NCI-H748 treated with DMSO at 0.1 percent for 48 hours (cell line): ENCODE data around the gene PCDHA8.
"Not testable (repeated sequence)": the region's sequence is repeated elsewhere in the genome, so short reads cannot be mapped to it uniquely, and the experiment has no call there.

ENCODE experiments used
- DNase-seq: peaks from one replicate; lab custom pipeline; 2025; lab: John Stamatoyannopoulos, UW

Gene PCDHA8

DNA sequence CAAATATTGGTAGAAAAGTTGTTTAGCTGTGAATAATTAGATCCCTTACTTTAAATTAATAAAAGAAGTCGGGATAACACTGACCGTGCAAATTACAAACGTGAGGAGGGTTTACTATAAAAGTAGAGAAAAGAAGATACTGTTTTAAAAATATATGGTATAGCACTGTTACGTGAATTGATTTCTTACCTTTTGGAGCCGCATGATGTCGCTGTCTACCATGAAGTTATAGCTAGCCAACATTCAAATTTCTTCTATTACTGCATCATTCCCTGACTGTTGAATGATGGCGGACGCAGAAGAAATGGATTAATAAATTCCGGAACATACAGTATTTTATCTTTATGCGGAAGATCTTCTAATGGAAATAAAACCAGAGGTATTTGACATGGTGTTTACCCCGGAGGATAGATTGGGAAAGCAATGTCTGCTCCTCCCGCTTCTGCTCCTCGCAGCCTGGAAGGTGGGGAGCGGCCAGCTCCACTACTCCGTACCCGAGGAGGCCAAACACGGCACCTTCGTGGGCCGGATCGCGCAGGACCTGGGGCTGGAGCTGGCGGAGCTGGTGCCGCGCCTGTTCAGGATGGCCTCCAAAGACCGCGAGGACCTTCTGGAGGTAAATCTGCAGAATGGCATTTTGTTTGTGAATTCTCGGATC is 13.2 kb upstream of the PCDHA8 start, which contains the start of gene PCDHA6:
Gene PCDHA6, plus strand, starts transcription at position 257 of the 658 bp plus-strand sequence. Its CDS starts 132 bp downstream, at position 389.
- no peak for DNase-seq

DNA sequence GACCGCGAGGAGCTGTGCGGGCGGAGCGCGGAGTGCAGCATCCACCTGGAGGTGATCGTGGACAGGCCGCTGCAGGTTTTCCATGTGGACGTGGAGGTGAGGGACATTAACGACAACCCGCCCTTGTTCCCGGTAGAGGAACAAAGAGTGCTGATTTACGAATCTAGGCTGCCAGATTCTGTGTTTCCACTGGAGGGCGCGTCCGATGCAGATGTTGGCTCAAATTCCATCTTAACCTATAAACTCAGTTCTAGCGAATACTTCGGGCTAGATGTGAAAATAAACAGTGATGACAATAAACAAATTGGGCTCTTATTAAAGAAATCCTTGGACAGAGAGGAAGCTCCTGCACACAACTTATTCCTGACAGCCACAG is 12.6 kb upstream of the PCDHA8 start:
- no peak for DNase-seq

DNA sequence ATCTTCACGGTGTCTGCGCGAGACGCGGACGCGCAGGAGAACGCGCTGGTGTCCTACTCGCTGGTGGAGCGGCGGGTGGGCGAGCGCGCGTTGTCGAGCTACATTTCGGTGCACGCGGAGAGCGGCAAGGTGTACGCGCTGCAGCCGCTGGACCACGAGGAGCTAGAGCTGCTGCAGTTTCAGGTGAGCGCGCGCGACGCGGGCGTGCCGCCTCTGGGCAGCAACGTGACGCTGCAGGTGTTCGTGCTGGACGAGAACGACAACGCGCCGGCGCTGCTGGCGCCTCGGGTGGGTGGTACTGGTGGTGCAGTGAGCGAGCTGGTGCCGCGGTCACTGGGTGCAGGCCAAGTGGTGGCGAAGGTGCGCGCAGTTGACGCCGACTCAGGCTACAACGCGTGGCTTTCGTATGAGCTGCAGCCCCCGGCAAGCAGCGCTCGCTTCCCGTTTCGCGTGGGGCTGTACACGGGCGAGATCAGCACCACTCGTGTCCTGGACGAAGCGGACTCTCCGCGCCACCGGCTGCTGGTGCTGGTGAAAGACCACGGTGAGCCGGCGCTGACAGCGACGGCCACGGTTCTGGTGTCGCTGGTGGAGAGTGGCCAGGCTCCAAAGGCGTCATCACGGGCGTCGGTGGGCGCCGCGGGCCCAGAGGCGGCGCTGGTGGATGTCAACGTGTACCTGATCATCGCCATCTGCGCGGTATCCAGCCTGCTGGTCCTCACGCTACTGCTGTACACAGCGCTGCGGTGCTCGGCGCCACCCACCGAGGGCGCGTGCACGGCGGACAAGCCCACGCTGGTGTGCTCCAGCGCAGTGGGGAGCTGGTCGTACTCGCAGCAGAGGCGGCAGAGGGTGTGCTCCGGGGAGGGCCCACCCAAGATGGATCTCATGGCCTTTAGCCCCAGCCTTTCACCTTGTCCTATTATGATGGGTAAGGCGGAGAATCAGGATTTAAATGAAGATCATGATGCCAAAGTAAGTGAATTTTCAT is 11.2 kb upstream of the PCDHA8 start:
- DNase-seq: not testable (repeated sequence)

DNA sequence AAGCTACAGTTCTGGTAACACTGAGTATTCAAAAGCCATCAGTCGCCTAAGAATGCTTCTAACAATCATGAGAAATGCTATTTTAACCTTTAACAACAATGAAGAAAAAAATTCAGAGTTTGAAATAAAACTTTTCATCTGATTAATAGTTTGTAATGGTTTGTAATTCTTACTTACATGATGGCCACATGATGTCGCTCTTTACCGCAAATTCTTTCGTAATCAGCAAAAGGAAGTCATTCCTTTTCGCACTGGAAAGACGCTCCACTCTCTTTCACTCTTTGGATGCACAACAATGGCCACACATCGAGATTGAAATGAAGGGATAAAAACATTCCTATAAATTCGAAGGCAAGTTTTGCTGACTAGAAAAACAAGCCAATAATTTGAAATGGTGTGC is 7.0 kb upstream of the PCDHA8 start, which contains the start of gene PCDHA7:
Gene PCDHA7, plus strand, starts transcription at position 277 of the 400 bp plus-strand sequence. Its CDS starts 115 bp downstream, at position 392.
- DNase-seq: no peak

DNA sequence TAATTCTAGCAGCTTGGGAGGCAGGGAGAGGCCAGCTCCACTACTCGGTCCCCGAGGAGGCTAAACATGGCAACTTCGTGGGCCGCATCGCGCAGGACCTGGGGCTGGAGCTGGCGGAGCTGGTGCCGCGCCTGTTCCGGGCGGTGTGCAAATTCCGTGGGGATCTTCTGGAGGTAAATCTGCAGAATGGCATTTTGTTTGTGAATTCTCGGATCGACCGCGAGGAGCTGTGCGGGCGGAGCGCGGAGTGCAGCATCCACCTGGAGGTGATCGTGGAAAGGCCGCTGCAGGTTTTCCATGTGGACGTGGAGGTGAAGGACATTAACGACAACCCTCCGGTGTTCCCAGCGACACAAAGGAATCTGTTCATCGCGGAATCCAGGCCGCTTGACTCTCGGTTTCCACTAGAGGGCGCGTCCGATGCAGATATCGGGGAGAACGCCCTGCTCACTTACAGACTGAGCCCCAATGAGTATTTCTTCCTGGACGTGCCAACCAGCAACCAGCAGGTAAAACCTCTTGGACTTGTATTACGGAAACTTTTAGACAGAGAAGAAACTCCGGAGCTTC is 6.5 kb upstream of the PCDHA8 start:
- DNase-seq: not testable (repeated sequence)

DNA sequence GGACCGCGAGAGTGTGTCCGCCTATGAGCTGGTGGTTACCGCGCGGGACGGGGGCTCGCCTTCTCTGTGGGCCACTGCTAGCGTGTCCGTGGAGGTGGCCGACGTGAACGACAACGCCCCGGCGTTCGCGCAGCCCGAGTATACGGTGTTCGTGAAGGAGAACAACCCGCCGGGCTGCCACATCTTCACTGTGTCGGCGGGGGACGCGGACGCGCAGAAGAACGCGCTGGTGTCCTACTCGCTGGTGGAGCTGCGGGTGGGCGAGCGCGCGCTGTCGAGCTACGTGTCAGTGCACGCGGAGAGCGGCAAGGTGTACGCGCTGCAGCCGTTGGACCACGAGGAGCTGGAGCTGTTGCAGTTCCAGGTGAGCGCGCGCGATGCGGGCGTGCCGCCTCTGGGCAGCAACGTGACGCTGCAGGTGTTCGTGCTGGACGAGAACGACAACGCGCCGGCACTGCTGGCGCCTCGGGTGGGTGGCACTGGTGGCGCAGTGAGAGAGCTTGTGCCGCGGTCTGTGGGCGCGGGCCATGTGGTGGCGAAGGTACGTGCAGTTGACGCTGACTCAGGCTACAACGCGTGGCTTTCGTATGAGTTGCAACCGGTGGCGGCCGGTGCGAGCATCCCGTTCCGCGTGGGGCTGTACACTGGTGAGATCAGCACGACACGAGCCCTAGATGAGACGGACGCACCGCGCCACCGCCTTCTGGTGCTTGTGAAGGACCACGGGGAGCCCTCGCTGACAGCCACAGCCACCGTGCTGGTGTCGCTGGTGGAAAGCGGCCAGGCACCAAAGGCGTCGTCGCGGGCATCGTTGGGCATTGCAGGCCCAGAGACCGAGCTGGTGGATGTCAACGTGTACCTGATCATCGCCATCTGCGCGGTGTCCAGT is 5.1 kb upstream of the PCDHA8 start:
- DNase-seq: no peak

DNA sequence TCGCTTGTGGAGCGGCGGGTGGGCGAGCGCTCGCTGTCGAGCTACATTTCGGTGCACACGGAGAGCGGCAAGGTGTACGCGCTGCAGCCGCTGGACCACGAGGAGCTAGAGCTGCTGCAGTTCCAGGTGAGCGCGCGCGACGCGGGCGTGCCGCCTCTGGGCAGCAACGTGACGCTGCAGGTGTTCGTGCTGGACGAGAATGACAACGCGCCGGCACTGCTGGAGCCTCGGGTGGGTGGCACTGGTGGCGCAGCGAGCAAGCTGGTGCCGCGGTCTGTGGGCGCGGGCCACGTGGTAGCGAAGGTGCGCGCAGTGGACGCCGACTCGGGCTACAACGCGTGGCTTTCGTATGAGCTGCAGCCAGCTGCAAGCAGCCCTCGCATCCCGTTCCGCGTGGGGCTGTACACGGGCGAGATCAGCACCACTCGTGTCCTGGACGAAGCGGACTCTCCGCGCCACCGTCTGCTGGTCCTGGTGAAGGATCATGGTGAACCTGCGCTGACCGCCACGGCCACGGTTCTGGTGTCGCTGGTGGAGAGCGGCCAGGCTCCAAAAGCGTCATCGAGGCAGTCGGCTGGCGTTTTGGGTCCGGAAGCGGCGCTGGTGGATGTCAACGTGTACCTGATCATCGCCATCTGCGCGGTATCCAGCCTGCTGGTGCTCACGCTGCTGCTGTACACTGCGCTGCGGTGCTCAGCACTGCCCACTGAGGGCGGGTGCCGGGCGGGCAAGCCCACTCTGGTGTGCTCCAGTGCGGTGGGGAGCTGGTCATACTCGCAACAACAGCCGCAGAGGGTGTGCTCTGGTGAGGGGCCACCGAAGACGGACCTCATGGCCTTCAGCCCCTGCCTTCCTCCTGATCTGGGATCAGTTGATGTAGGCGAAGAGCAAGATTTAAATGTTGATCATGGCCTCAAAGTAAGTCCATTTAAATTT is 2.1 kb downstream of the PCDHA8 start:
- no peak for DNase-seq

DNA sequence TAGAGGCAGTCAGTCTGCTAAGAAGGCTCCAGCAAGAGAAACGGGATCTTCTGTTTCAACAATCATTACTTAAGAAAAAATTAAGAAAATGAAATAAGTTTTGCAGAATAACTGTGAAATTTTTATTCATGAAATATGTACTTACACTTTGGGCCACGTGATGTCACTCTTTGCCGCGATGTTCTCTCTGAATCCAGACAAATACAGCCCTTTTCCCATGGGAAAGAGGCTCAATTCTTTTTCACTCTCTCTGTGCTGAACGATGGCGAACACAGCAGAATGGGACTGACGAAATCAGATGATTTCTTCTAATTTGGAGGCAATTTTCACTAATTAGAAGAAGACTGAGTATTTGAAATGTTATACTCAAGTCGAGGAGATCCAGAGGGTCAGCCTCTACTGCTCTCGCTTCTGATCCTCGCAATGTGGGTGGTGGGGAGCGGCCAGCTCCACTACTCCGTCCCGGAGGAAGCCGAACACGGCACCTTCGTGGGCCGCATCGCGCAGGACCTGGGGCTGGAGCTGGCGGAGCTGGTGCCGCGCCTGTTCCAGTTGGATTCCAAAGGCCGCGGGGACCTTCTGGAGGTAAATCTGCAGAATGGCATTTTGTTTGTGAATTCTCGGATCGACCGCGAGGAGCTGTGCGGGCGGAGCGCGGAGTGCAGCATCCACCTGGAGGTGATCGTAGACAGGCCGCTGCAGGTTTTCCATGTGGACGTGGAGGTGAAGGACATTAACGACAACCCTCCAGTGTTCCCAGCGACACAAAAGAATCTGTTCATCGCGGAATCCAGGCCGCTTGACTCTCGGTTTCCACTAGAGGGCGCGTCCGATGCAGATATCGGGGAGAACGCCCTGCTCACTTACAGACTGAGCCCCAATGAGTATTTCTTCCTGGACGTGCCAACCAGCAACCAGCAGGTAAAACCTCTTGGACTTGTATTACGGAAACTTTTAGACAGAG is 7.4 kb downstream of the PCDHA8 start, which contains the start of gene PCDHA9:
Gene PCDHA9, plus strand, starts transcription at position 244 of the 964 bp plus-strand sequence. Its CDS starts 114 bp downstream, at position 358.
- DNase-seq: not testable (repeated sequence)

DNA sequence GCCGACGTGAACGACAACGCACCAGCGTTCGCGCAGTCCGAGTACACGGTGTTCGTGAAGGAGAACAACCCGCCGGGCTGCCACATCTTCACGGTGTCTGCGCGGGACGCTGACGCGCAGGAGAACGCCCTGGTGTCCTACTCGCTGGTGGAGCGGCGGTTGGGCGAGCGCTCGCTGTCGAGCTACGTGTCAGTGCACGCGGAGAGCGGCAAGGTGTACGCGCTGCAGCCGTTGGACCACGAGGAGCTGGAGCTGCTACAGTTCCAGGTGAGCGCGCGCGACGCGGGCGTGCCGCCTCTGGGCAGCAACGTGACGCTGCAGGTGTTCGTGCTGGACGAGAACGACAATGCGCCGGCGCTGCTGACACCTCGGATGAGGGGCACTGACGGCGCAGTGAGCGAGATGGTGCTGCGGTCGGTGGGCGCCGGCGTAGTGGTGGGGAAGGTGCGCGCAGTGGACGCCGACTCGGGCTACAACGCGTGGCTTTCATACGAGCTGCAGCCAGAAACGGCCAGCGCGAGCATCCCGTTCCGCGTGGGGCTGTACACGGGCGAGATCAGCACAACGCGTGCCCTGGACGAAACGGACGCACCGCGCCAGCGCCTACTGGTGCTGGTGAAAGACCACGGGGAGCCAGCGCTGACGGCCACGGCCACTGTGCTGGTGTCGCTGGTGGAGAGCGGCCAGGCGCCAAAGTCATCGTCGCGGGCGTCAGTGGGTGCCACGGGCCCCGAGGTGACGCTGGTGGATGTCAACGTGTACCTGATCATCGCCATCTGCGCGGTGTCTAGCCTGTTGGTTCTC is 9.0 kb downstream of the PCDHA8 start:
- DNase-seq: not testable (repeated sequence)

DNA sequence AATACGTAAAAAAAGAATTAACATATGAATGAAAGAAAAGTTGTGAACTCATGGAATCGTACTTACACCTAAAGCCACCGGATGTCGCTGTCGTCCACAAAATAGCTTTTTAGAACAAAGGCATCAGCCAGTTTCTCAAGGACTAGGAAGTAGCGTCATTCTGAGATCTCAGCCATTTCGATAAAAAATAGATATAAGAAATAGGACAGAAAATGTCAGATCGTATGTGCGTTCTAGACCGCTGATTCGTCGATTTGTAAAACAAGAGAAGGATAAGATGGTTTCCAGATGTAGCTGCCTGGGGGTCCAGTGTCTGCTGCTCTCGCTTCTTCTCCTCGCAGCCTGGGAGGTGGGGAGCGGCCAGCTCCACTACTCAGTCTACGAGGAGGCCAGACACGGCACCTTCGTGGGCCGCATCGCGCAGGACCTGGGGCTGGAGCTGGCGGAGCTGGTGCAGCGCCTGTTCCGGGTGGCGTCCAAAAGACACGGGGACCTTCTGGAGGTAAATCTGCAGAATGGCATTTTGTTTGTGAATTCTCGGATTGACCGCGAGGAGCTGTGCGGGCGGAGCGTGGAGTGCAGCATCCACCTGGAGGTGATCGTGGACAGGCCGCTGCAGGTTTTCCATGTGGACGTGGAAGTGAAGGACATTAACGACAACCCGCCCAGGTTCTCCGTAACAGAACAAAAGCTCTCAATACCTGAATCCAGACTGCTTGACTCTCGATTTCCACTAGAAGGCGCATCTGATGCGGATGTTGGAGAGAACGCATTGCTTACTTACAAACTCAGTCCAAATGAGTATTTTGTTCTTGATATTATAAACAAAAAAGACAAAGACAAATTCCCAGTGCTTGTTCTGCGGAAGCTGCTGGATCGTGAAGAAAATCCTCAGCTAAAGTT is 15.0 kb downstream of the PCDHA8 start, which contains the start of gene PCDHA10:
Gene PCDHA10, plus strand, starts transcription at position 126 of the 903 bp plus-strand sequence. Its CDS starts 152 bp downstream, at position 278.
- no peak for DNase-seq

DNA sequence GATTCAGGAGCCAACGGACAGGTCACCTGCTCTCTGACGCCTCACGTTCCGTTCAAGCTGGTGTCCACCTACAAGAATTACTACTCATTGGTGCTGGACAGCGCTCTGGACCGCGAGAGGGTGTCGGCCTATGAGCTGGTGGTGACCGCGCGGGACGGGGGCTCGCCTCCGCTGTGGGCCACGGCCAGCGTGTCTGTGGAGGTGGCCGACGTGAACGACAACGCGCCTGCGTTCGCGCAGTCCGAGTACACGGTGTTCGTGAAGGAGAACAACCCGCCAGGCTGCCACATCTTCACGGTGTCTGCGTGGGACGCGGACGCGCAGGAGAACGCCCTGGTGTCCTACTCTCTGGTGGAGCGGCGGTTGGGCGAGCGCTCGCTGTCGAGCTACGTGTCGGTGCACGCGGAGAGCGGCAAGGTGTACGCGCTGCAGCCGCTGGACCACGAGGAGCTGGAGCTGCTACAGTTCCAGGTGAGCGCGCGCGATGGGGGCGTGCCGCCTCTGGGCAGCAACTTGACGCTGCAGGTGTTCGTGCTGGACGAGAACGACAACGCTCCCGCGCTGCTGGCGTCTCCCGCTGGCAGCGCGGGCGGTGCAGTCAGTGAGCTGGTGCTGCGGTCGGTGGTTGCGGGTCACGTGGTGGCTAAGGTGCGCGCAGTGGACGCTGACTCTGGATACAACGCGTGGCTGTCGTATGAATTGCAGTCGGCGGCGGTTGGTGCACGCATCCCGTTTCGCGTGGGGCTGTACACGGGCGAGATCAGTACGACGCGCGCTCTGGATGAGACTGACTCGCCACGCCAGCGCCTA is 16.4 kb downstream of the PCDHA8 start:
- no peak for DNase-seq

DNA sequence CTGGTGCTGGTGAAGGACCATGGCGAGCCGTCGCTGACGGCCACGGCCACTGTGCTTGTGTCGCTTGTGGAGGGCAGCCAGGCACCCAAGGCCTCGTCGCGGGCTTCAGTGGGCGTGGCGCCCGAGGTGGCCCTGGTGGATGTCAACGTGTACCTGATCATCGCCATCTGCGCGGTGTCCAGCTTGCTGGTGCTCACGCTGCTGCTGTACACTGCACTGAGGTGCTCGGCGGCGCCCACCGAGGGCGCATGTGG is 16.9 kb downstream of the PCDHA8 start:
- no peak for DNase-seq

DNA sequence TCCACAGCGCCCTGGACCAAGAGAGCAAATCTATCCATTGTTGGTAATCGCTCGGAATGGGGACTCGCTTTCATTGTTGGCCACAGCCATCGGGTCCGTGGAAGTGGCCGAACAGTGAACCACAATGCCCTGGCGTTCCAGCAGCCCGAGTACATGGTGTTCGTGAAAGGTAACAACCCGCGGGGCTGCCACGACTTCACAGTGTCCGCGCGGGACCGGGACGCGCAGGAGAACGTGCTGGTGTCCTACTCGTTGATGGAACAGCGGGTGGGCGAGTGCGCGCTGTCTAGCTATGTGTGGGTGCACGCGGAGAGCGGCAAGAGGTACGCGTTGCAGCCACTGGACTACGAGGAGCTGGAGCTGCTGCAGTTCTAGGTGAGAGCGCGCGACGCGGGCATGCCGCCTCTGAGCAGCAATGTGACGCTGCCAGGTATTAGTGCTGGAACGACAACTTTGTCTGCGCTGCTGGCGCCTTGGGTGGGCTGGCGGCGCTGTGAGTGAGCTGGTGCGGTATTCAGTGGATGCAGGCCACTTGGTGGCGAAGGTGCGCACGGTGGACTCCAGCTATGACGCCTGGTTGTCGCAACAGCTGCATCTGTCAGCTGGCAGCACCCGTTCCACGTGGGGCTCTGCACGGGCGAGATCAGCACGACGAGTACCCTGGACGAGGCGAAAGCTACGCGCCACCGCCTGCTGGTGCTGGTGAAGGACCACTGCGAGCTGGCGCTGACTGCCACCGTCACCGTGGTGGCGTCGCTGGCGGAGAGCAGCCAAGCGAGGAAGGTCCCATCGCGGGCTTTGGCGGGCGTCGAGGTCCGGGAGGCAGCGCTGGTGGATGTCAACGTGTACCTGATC is 21.7 kb downstream of the PCDHA8 start:
- DNase-seq: no peak

DNA sequence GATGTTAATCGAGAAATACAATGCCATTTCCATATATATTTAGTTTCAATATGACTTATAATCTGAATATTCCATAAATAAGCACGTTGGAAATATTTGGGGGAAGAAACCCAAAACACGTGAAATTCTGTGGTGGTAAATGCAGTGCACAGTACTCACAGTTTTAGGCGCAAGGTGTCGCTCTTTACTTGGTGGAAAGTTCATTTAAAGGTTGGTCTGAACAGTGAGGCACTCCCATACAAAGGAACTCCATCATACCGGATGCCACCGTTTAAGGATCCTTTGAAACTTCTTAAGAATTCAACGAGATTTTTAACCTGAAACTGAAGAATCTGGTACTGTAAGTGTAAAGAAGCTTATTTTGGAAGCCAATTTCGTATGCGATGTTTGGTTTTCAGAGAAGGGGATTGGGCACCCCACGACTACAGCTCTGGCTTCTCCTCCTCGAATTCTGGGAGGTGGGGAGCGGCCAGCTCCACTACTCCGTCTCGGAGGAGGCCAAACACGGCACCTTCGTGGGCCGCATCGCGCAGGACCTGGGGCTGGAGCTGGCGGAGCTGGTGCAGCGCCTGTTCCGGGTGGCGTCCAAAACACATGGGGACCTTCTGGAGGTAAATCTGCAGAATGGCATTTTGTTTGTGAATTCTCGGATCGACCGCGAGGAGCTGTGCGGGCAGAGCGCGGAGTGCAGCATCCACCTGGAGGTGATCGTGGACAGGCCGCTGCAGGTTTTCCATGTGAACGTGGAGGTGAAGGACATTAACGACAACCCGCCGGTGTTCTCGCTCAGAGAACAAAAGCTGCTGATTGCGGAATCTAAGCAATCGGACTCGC is 28.0 kb downstream of the PCDHA8 start, which contains the start of gene PCDHA11:
Gene PCDHA11, plus strand, starts transcription at position 237 of the 834 bp plus-strand sequence. Its CDS starts 147 bp downstream, at position 384.
- peak; percentile 84 for DNase-seq
